Activated B cell treated with CpG ODN at 0.5 μM for 24 hours (primary cell): ENCODE measurements around the gene SLC25A12. TPM values are rescaled to one million over a fixed set of nuclear protein-coding genes. Genes with fewer than 3 reads are reported as not detected.

Experiments
- ATAC-seq: fragments of 200-7000 bp; cut with Tn5 transposase; one replicate; pipeline ENCODE4 v1.10.0; 2021; ENCODE audit warnings: low read depth, mild to moderate bottlenecking, moderate library complexity
- CTCF ChIA-PET: fragments of 350-600 bp; sonication (Branson Sonifier 250); formaldehyde crosslinking; loops from one replicate; lab custom pipeline; 2021; ENCODE audit warnings: antibody characterized with exemption; lab: Charles Lee
- POLR2A ChIA-PET: fragments of 350-600 bp; sonication (Branson Sonifier 250); formaldehyde crosslinking; loops from one replicate; lab custom pipeline; 2021; ENCODE audit warnings: antibody characterized with exemption; lab: Charles Lee
- DNase-seq: peaks from one replicate; pipeline ENCODE4 v3.0.0; 2022
- H3K27ac Mint-ChIP-seq: one replicate; pipeline ENCODE4 v1.8.0; 2020; ENCODE audit warnings: mixed read lengths
- H3K27me3 Mint-ChIP-seq: one replicate; pipeline ENCODE4 v1.8.0; 2021; ENCODE audit warnings: mixed read lengths
- H3K36me3 Mint-ChIP-seq: one replicate; pipeline ENCODE4 v1.8.0; 2021; ENCODE audit warnings: low read depth, mixed read lengths
- H3K4me1 Mint-ChIP-seq: one replicate; pipeline ENCODE4 v1.8.0; 2021; ENCODE audit warnings: mixed read lengths
- H3K4me3 Mint-ChIP-seq: one replicate; pipeline ENCODE4 v1.8.0; 2020; ENCODE audit warnings: mild to moderate bottlenecking, mixed read lengths
- H3K9me3 Mint-ChIP-seq: one replicate; pipeline ENCODE4 v1.8.0; 2020; ENCODE audit warnings: mixed read lengths
- CTCF ChIP-seq: fragments of 200-600 bp; IDR thresholded peaks from one replicate; pipeline ENCODE4 v1.8.0; 2022; ENCODE audit warnings: antibody characterized with exemption, mild to moderate bottlenecking
- intact Hi-C: fragments of 100-400 bp; cut with micrococcal nuclease; formaldehyde crosslinking; loops from one replicate; pipeline ENCODE4 v1.15.1; 2024
- total RNA-seq: library from RNA; stranded (reverse); gene quantifications from 2 replicates; pipeline ENCODE4 v1.2.3, GENCODE V29; 2022

Gene SLC25A12
- total RNA-seq, 1 donor from 2014 or later, result 22.2 TPM

- Mint-ChIP-seq H3K4me1 (peaks cover under 1% of the 10 kb centered on the region), H3K36me3 (peaks cover 15% of the 10 kb centered on the region), H3K27ac (no peak overlapping the region), H3K4me3 (no peak overlapping the region), H3K9me3 (no peaks in the 10 kb centered on the region), H3K27me3 (no peaks in the 10 kb centered on the region)
- DNase-seq (no peak), ATAC-seq (no peak)
- intact Hi-C loops, result no loop called here
- POLR2A ChIA-PET, result no interaction called here
- TF ChIP-seq CTCF, result no peak
- CTCF ChIA-PET, result no interaction called here
Measured at GRCh38 chr2:171864357-171864985, 29.6 kb downstream of the SLC25A12 start.

- H3K4me1 Mint-ChIP-seq, result peaks cover 1% of the 10 kb centered on the region
- peaks cover 9% of the 10 kb centered on the region for H3K36me3 Mint-ChIP-seq
- intact Hi-C loops, result no loop called here
- CTCF ChIA-PET, result no interaction called here
- DNase-seq (no peak), ATAC-seq (no peak)
- no peak overlapping the region for H3K27ac Mint-ChIP-seq
- no peaks in the 10 kb centered on the region for H3K9me3 Mint-ChIP-seq
- H3K4me3 Mint-ChIP-seq, result no peak overlapping the region
- TF ChIP-seq CTCF, result no peak
- POLR2A ChIA-PET, result no interaction called here
- no peaks in the 10 kb centered on the region for H3K27me3 Mint-ChIP-seq
Measured at GRCh38 chr2:171862501-171862900, 31.5 kb downstream of the SLC25A12 start.

- no peaks in the 10 kb centered on the region for H3K27me3 Mint-ChIP-seq
- H3K9me3 Mint-ChIP-seq, result no peaks in the 10 kb centered on the region
- H3K4me3 Mint-ChIP-seq, result no peak overlapping the region
- intact Hi-C loops, result no loop called here
- no peak overlapping the region for H3K27ac Mint-ChIP-seq
- ChIA-PET CTCF (no interaction called here), POLR2A (no interaction called here)
- no peak for DNase-seq
- no peak for ATAC-seq
- H3K4me1 Mint-ChIP-seq, result peaks cover 1% of the 10 kb centered on the region
- no peak for TF ChIP-seq CTCF
- H3K36me3 Mint-ChIP-seq, result peaks cover 29% of the 10 kb centered on the region
Measured at GRCh38 chr2:171858397-171858958, 35.6 kb downstream of the SLC25A12 start.

GRCh38 chr2:171855401-171855800 is 38.6 kb downstream of the SLC25A12 start:
- POLR2A ChIA-PET, result no interaction called here
- intact Hi-C loops, result no loop called here
- Mint-ChIP-seq H3K27me3 (no peaks in the 10 kb centered on the region), H3K4me3 (no peak overlapping the region), H3K36me3 (peaks cover 41% of the 10 kb centered on the region), H3K4me1 (peaks cover 1% of the 10 kb centered on the region), H3K9me3 (no peaks in the 10 kb centered on the region), H3K27ac (no peak overlapping the region)
- CTCF ChIA-PET, result no interaction called here
- ATAC-seq, result no peak
- no peak for DNase-seq
- TF ChIP-seq CTCF, result no peak

- no peak overlapping the region for H3K4me3 Mint-ChIP-seq
- DNase-seq (no peak), ATAC-seq (no peak)
- H3K27me3 Mint-ChIP-seq, result no peaks in the 10 kb centered on the region
- intact Hi-C loops, result no loop called here
- peaks cover 46% of the 10 kb centered on the region for H3K36me3 Mint-ChIP-seq
- no peak for TF ChIP-seq CTCF
- ChIA-PET CTCF (no interaction called here), POLR2A (no interaction called here)
- no peaks in the 10 kb centered on the region for H3K4me1 Mint-ChIP-seq
- no peak overlapping the region for H3K27ac Mint-ChIP-seq
- no peaks in the 10 kb centered on the region for H3K9me3 Mint-ChIP-seq
Measured at GRCh38 chr2:171852366-171852888, 41.6 kb downstream of the SLC25A12 start.
